ENCODE data around the gene MUC12. TPM values are rescaled to one million over a fixed set of nuclear protein-coding genes. Genes with fewer than 3 reads are reported as not detected.

Gene MUC12
- polyA plus RNA-seq, 4 donors = 0.10 to 0.24 TPM; not detected in 2

GRCh38 chr7:100957832-100958421 lies 11.4 kb upstream of the MUC12 start:
- DNase-seq (ENCODE audit: low read depth in 4 of 4, low spot score in 3 of 4) = no peak

- DNase-seq (ENCODE audit: low read depth in 4 of 4, low spot score in 3 of 4) = no peak
Measured at GRCh38 chr7:100959894-100960293, 9.5 kb upstream of the MUC12 start.

- no peak for DNase-seq (ENCODE audit: low read depth in 4 of 4, low spot score in 3 of 4)
Measured at GRCh38 chr7:100962537-100962936, 6.8 kb upstream of the MUC12 start.

- DNase-seq (ENCODE audit: low read depth in 4 of 4, low spot score in 3 of 4) = no peak
Measured at GRCh38 chr7:100963386-100963785, 6.0 kb upstream of the MUC12 start.

- DNase-seq (ENCODE audit: low read depth in 4 of 4, low spot score in 3 of 4) = no peak
Measured at GRCh38 chr7:100963874-100964273, 5.5 kb upstream of the MUC12 start.

GRCh38 chr7:100964630-100965029 lies 4.7 kb upstream of the MUC12 start:
- DNase-seq (ENCODE audit: low read depth in 4 of 4, low spot score in 3 of 4) = no peak

- DNase-seq (ENCODE audit: low read depth in 4 of 4, low spot score in 3 of 4) = no peak
Measured at GRCh38 chr7:100965045-100965722, 4.2 kb upstream of the MUC12 start.

- DNase-seq (ENCODE audit: low read depth in 4 of 4, low spot score in 3 of 4) = peak in 3 of 4 donors; percentile 36 to 66 (median 64)
Measured at GRCh38 chr7:100965723-100966541, 3.4 kb upstream of the MUC12 start.

- no peak for DNase-seq (ENCODE audit: low read depth in 4 of 4, low spot score in 3 of 4)
Measured at GRCh38 chr7:100966542-100967291, 2.6 kb upstream of the MUC12 start.

- DNase-seq (ENCODE audit: low read depth in 4 of 4, low spot score in 3 of 4) = no peak
Measured at GRCh38 chr7:100967292-100967863, 2.0 kb upstream of the MUC12 start.

- DNase-seq (ENCODE audit: low read depth in 4 of 4, low spot score in 3 of 4) = no peak
Measured at GRCh38 chr7:100968031-100968430, 1.3 kb upstream of the MUC12 start.

GRCh38 chr7:100968650-100969049 lies 715 bp upstream of the MUC12 start:
- DNase-seq (ENCODE audit: low read depth in 4 of 4, low spot score in 3 of 4) = no peak

GRCh38 chr7:100971111-100972001 lies 2.0 kb downstream of the MUC12 start:
- no peak for DNase-seq (ENCODE audit: low read depth in 4 of 4, low spot score in 3 of 4)

- no peak for DNase-seq (ENCODE audit: low read depth in 4 of 4, low spot score in 3 of 4)
Measured at GRCh38 chr7:100972002-100972347, 2.6 kb downstream of the MUC12 start.

- no peak for DNase-seq (ENCODE audit: low read depth in 4 of 4, low spot score in 3 of 4)
Measured at GRCh38 chr7:100974021-100974420, 4.7 kb downstream of the MUC12 start.

- no peak for DNase-seq (ENCODE audit: low read depth in 4 of 4, low spot score in 3 of 4)
Measured at GRCh38 chr7:100975371-100975821, 6.0 kb downstream of the MUC12 start.

- DNase-seq (ENCODE audit: low read depth in 4 of 4, low spot score in 3 of 4) = no peak
Measured at GRCh38 chr7:100978300-100978699, 8.9 kb downstream of the MUC12 start.

- no peak for DNase-seq (ENCODE audit: low read depth in 4 of 4, low spot score in 3 of 4)
Measured at GRCh38 chr7:100983451-100984187, 14.3 kb downstream of the MUC12 start.

All from right renal pelvis (tissue), 4 donors.